ENCODE results near the gene CHAC2.
"Not testable (repeated sequence)": the region's sequence is repeated elsewhere in the genome, so short reads cannot be mapped to it uniquely, and the experiment has no call there.

CHAC2 gene

GRCh38 chr2:53778536-53779162, 11.0 kb downstream of the CHAC2 start:
- DNase-seq (ENCODE audit: low read depth), result no peak

GRCh38 chr2:53780056-53780455, 12.5 kb downstream of the CHAC2 start:
- DNase-seq (ENCODE audit: low read depth), result no peak

- DNase-seq (ENCODE audit: low read depth), result no peak
These were observed 15.1 kb downstream of the CHAC2 start for GRCh38 chr2:53782676-53783075.

GRCh38 chr2:53784436-53784835, 16.8 kb downstream of the CHAC2 start:
- no peak for DNase-seq (ENCODE audit: low read depth)

- no peak for DNase-seq (ENCODE audit: low read depth)
These were observed 17.8 kb downstream of the CHAC2 start for GRCh38 chr2:53785366-53785765.

- DNase-seq (ENCODE audit: low read depth), result no peak
These were observed 18.7 kb downstream of the CHAC2 start for GRCh38 chr2:53786352-53786704.

- no peak for DNase-seq (ENCODE audit: low read depth)
These were observed 19.4 kb downstream of the CHAC2 start, which contains the start of the genes ASB3 and ERLEC1 for GRCh38 chr2:53786705-53787613. Gene ASB3, minus strand, starts transcription at chr2:53786953. Its CDS starts 21,381 bp downstream, at chr2:53765572. Gene ERLEC1, plus strand, starts transcription at chr2:53787044. Its CDS starts 167 bp downstream, at chr2:53787211.

GRCh38 chr2:53787614-53788289, 20.1 kb downstream of the CHAC2 start:
- no peak for DNase-seq (ENCODE audit: low read depth)

- DNase-seq (ENCODE audit: low read depth), result no peak
These were observed 25.7 kb downstream of the CHAC2 start for GRCh38 chr2:53793261-53793660.

GRCh38 chr2:53793821-53794220, 26.2 kb downstream of the CHAC2 start:
- no peak for DNase-seq (ENCODE audit: low read depth)

- no peak for DNase-seq (ENCODE audit: low read depth)
These were observed 33.9 kb downstream of the CHAC2 start for GRCh38 chr2:53801547-53801946.

- no peak for DNase-seq (ENCODE audit: low read depth)
These were observed 35.1 kb downstream of the CHAC2 start for GRCh38 chr2:53802617-53803151.

GRCh38 chr2:53811601-53812000, 44.0 kb downstream of the CHAC2 start:
- DNase-seq (ENCODE audit: low read depth), result no peak

GRCh38 chr2:53813151-53813550, 45.5 kb downstream of the CHAC2 start:
- DNase-seq (ENCODE audit: low read depth), result no peak

- no peak for DNase-seq (ENCODE audit: low read depth)
These were observed 51.3 kb downstream of the CHAC2 start for GRCh38 chr2:53818854-53819435.

- DNase-seq (ENCODE audit: low read depth), result no peak
These were observed 52.0 kb downstream of the CHAC2 start for GRCh38 chr2:53819634-53820033.

- no peak for DNase-seq (ENCODE audit: low read depth)
These were observed 52.4 kb downstream of the CHAC2 start for GRCh38 chr2:53820048-53820447.

- no peak for DNase-seq (ENCODE audit: low read depth)
These were observed 53.1 kb downstream of the CHAC2 start for GRCh38 chr2:53820711-53821110.

- DNase-seq (ENCODE audit: low read depth), result no peak
These were observed 54.2 kb downstream of the CHAC2 start for GRCh38 chr2:53821810-53822209.

GRCh38 chr2:53823639-53824038, 56.0 kb downstream of the CHAC2 start:
- DNase-seq (ENCODE audit: low read depth), result not testable (repeated sequence)

All from GM04503 (cell line).